Measurements from ENCODE around the gene LUC7L.

DNA sequence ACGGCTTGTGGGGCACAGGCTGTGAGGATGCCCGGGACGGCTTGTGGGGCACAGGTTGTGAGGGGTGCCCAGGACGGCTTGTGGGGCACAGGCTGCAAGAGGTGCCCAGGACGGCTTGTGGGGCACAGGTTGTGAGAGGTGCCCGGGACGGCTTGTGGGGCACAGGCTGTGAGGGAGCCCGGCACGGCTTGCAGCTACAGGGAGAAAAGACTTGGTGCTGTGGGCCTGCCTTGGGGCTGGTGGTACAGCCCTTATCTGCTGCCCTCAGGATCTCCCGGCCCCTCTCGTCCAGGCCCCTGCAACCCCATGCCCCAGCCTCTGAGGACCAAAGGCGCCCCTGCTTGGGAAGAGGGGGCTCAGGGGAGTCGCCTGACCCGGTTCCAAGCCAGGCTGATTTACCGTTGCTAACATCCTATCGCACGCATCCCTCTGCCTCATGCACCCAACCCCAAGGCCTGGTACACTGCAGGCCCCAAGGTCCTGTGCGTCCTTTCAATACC lies 68.5 kb downstream of the LUC7L start:
- TF ChIP-seq POLR2AphosphoS5 (IDR thresholded peaks at IDR 0.05) (no peak), POLR2A (IDR thresholded peaks at IDR 0.05) (no peak)

All from upper lobe of left lung (tissue), 4 donors.